CD14-positive monocyte (primary cell): ENCODE data around the gene CDH12. TPM values are rescaled to one million over a fixed set of nuclear protein-coding genes. Genes with fewer than 3 reads are reported as not detected.
"Not testable (repeated sequence)": the region's sequence is repeated elsewhere in the genome, so short reads cannot be mapped to it uniquely, and the experiment has no call there.

ENCODE experiments used
- DNase-seq, 3 donors: peaks; one replicate each; pipeline ENCODE4 v3.0.0-alpha.2; 2011 to 2022
- H2AFZ ChIP-seq: 2 replicates; pipeline ENCODE4 v1.6.0; 2012; ENCODE audit warnings: mild to moderate bottlenecking, low read depth, low read length, inconsistent platforms; ENCODE audit not compliant: insufficient read depth, poor library complexity, severe bottlenecking
- H3K27ac ChIP-seq, 2 donors: 1 replicate in 1 of 2; 2 replicates in 1 of 2; pipeline ENCODE4 v1.5.1; 2012 to 2013; ENCODE audit warnings: low read length in 2 of 2, control low read depth in 1 of 2, inconsistent platforms in 1 of 2, low read depth in 1 of 2, mild to moderate bottlenecking in 1 of 2
- H3K27me3 ChIP-seq, 2 donors: one replicate each; pipeline versions ENCODE4 v1.6.0 to v1.6.1; 2011 to 2013; ENCODE audit warnings: low read length in 2 of 2; ENCODE audit not compliant: control insufficient read depth in 2 of 2, insufficient read depth in 2 of 2
- H3K36me3 ChIP-seq, 2 donors: replicated peaks in 1 of 2; 1 replicate in 1 of 2; 2 replicates in 1 of 2; pipeline versions ENCODE4 v1.5.1 to v1.6.1; 2012 to 2013; ENCODE audit warnings: low read length in 2 of 2, control low read depth in 1 of 2, inconsistent platforms in 1 of 2, mild to moderate bottlenecking in 1 of 2; ENCODE audit not compliant: insufficient read depth in 2 of 2, control insufficient read depth in 1 of 2
- H3K4me1 ChIP-seq, 2 donors: 1 replicate in 1 of 2; 2 replicates in 1 of 2; pipeline versions ENCODE4 v1.5.1 to v1.6.1; 2012 to 2013; ENCODE audit warnings: low read length in 2 of 2, control low read depth in 1 of 2, inconsistent platforms in 1 of 2, mild to moderate bottlenecking in 1 of 2, moderate library complexity in 1 of 2; ENCODE audit not compliant: insufficient read depth in 2 of 2, control insufficient read depth in 1 of 2
- H3K4me2 ChIP-seq: replicated peaks from 2 replicates; pipeline ENCODE3; 2012; ENCODE audit warnings: low read length, moderate library complexity, mild to moderate bottlenecking; ENCODE audit not compliant: poor library complexity, severe bottlenecking; ENCODE audit errors: extremely low read depth
- H3K4me3 ChIP-seq, 3 experiments: fragments of 200-600 bp in 1 of 3; sonication (generic) in 1 of 3; replicated peaks in 1 of 3; 1 replicate in 2 of 3; 2 replicates in 1 of 3; pipeline ENCODE4 v1.5.1; 2011 to 2013; ENCODE audit warnings: low read length in 3 of 3, mild to moderate bottlenecking in 3 of 3, control low read depth in 2 of 3, low read depth in 2 of 3, inconsistent platforms in 1 of 3, moderate library complexity in 1 of 3
- H3K79me2 ChIP-seq: 2 replicates; pipeline ENCODE4 v1.6.0; 2012; ENCODE audit warnings: mild to moderate bottlenecking, control low read depth, inconsistent platforms, low read length, moderate library complexity; ENCODE audit not compliant: insufficient read depth
- H3K9ac ChIP-seq: 2 replicates; pipeline ENCODE4 v1.6.0; 2017; ENCODE audit warnings: low read length, mild to moderate bottlenecking; ENCODE audit not compliant: insufficient read depth, poor library complexity, severe bottlenecking
- H3K9me3 ChIP-seq, 2 donors: replicated peaks in 1 of 2; 1 replicate in 1 of 2; 2 replicates in 1 of 2; pipeline versions ENCODE4 v1.5.1 to v1.6.1; 2012 to 2013; ENCODE audit warnings: low read length in 2 of 2, control low read depth in 1 of 2; ENCODE audit not compliant: control insufficient read depth in 1 of 2, insufficient read depth in 1 of 2
- H4K20me1 ChIP-seq: 2 replicates; pipeline ENCODE4 v1.6.0; 2012; ENCODE audit warnings: mild to moderate bottlenecking, low read length, control low read depth, moderate library complexity; ENCODE audit not compliant: insufficient read depth
- H3K27ac Mint-ChIP-seq, 7 donors: one replicate each; pipeline ENCODE4 v1.8.0; 2020; ENCODE audit warnings: mild to moderate bottlenecking in 7 of 7, mixed read lengths in 7 of 7, moderate library complexity in 6 of 7, inconsistent platforms in 2 of 7
- H3K27me3 Mint-ChIP-seq, 3 donors: one replicate each; pipeline ENCODE4 v1.8.0; 2021 to 2022; ENCODE audit warnings: low read depth in 3 of 3, mild to moderate bottlenecking in 3 of 3, mixed read lengths in 3 of 3, moderate library complexity in 3 of 3, inconsistent platforms in 1 of 3
- H3K36me3 Mint-ChIP-seq, 2 donors: one replicate each; pipeline ENCODE4 v1.8.0; 2020; ENCODE audit warnings: mixed read lengths in 2 of 2, inconsistent platforms in 1 of 2, mild to moderate bottlenecking in 1 of 2
- H3K4me1 Mint-ChIP-seq: one replicate; pipeline ENCODE4 v1.8.0; 2020; ENCODE audit warnings: mild to moderate bottlenecking, mixed read lengths
- H3K4me3 Mint-ChIP-seq, 2 donors: one replicate each; pipeline ENCODE4 v1.8.0; 2020; ENCODE audit warnings: mild to moderate bottlenecking in 2 of 2, mixed read lengths in 2 of 2, moderate library complexity in 1 of 2
- H3K9me3 Mint-ChIP-seq, 7 donors: one replicate each; pipeline ENCODE4 v1.8.0; 2020 to 2022; ENCODE audit warnings: mixed read lengths in 7 of 7, mild to moderate bottlenecking in 6 of 7, moderate library complexity in 6 of 7, inconsistent platforms in 2 of 7
- WGBS: methylation state at CpG from one replicate; pipeline ENCODE4 v1.1.5; 2013; ENCODE audit warnings: missing lambda C conversion rate; ENCODE audit not compliant: insufficient coverage; 5-methylcytosine and 5-hydroxymethylcytosine counted together
- intact Hi-C, 2 donors: fragments of 100-400 bp; cut with micrococcal nuclease; formaldehyde crosslinking; loops; one replicate each; pipeline versions ENCODE4 v1.15.0 to v1.15.1; 2023
- polyA plus RNA-seq, 3 donors: library from polyadenylated mRNA; depleted of rRNA in 1 of 3; unstranded in 2 of 3; stranded (reverse) in 1 of 3; fragments of 300-500 nt in 2 of 3; fragments of >200 nt in 1 of 3; fragmentation: Illumina TruSeq in 2 of 3; gene quantifications; 1 replicate in 2 of 3; 2 replicates in 1 of 3; pipeline ENCODE4 v1.2.3, GENCODE V29; 2012 to 2021

CDH12 gene
- polyA plus RNA-seq, 3 donors: not detected

- WGBS: no CpG with 5 or more reads among the region's 22 CpGs
- H2AFZ ChIP-seq, H3K36me3 Mint-ChIP-seq, H3K27ac ChIP-seq, H3K4me3 Mint-ChIP-seq, H3K36me3 ChIP-seq, H3K9me3 ChIP-seq, H3K27ac Mint-ChIP-seq, H3K9ac ChIP-seq, H3K4me2 ChIP-seq, H3K4me1 Mint-ChIP-seq, H4K20me1 ChIP-seq, H3K27me3 ChIP-seq, H3K27me3 Mint-ChIP-seq, intact Hi-C loops, DNase-seq, H3K4me1 ChIP-seq, H3K9me3 Mint-ChIP-seq, H3K79me2 ChIP-seq, H3K4me3 ChIP-seq: not testable (repeated sequence)
These were observed 640.7 kb downstream of the CDH12 start for GRCh38 chr5:22212254-22212991.

DNA sequence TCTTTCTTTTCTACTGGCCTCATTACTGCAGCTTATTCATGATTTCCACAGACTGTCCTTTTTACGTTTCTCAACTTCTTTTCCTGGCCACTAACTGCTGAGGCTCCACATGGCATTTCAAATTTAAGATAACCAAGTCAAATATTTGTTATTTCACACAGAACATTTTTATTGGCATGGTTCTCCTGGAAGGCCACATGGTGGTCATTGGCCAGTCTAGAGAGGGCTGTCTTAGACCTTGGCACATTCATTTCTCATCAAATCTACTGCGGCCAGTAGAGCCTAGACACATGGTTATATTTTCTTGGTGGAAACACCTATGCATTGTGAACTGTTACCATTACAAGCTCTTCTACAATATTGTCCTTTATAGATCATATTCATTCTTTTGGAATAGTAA lies 644.7 kb downstream of the CDH12 start:
- H3K27ac Mint-ChIP-seq, H3K4me1 Mint-ChIP-seq, H3K4me2 ChIP-seq, H3K27me3 Mint-ChIP-seq, H2AFZ ChIP-seq, H3K4me3 Mint-ChIP-seq, H3K36me3 Mint-ChIP-seq, H3K9me3 ChIP-seq, DNase-seq, H3K4me3 ChIP-seq, H3K9ac ChIP-seq, H3K36me3 ChIP-seq, intact Hi-C loops, H3K4me1 ChIP-seq, H4K20me1 ChIP-seq, H3K79me2 ChIP-seq, H3K27ac ChIP-seq, H3K27me3 ChIP-seq, H3K9me3 Mint-ChIP-seq: not testable (repeated sequence)
- WGBS: 90% methylated on average over 1 of the region's 2 CpGs

GRCh38 chr5:22188651-22189050 lies 664.5 kb downstream of the CDH12 start:
- H3K9me3 ChIP-seq, H3K27me3 Mint-ChIP-seq, H3K4me3 Mint-ChIP-seq, H3K27ac Mint-ChIP-seq, H2AFZ ChIP-seq, H3K36me3 Mint-ChIP-seq, H3K9me3 Mint-ChIP-seq, H3K79me2 ChIP-seq, H3K9ac ChIP-seq, DNase-seq, H3K27ac ChIP-seq, H4K20me1 ChIP-seq, H3K27me3 ChIP-seq, H3K4me3 ChIP-seq, H3K4me1 Mint-ChIP-seq, H3K4me1 ChIP-seq, H3K36me3 ChIP-seq, intact Hi-C loops, H3K4me2 ChIP-seq: not testable (repeated sequence)
- no CpG with 5 or more reads among the region's 2 CpGs for WGBS

GRCh38 chr5:22187632-22188228 lies 665.4 kb downstream of the CDH12 start:
- H3K27me3 Mint-ChIP-seq, H3K27me3 ChIP-seq, H3K27ac ChIP-seq, H4K20me1 ChIP-seq, H3K27ac Mint-ChIP-seq, H3K36me3 ChIP-seq, H3K4me1 ChIP-seq, H3K36me3 Mint-ChIP-seq, H3K9ac ChIP-seq, intact Hi-C loops, H3K9me3 ChIP-seq, DNase-seq, H3K4me3 Mint-ChIP-seq, H3K9me3 Mint-ChIP-seq, H3K4me1 Mint-ChIP-seq, H2AFZ ChIP-seq, H3K4me2 ChIP-seq, H3K79me2 ChIP-seq, H3K4me3 ChIP-seq: not testable (repeated sequence)
- WGBS: no CpG with 5 or more reads among the region's 4 CpGs
